Rectal smooth muscle tissue (tissue), 1 donor: ENCODE results near the gene SKIL.
"Not testable (repeated sequence)": the region's sequence is repeated elsewhere in the genome, so short reads cannot be mapped to it uniquely, and the experiment has no call there.

Source experiments
- H3K27ac ChIP-seq: one replicate; pipeline ENCODE4 v1.7.0; 2013; ENCODE audit warnings: low read depth, low read length, inconsistent platforms
- H3K27me3 ChIP-seq: one replicate; pipeline ENCODE4 v1.7.0; 2013; ENCODE audit warnings: low read length; ENCODE audit not compliant: control insufficient read depth, insufficient read depth
- H3K36me3 ChIP-seq: one replicate; pipeline ENCODE4 v1.7.0; 2013; ENCODE audit warnings: low read length; ENCODE audit not compliant: control insufficient read depth, insufficient read depth
- H3K4me1 ChIP-seq: one replicate; pipeline ENCODE4 v1.7.0; 2013; ENCODE audit warnings: low read length; ENCODE audit not compliant: control insufficient read depth, insufficient read depth
- H3K4me3 ChIP-seq: one replicate; pipeline ENCODE4 v1.7.0; 2013; ENCODE audit warnings: low read length
- H3K9ac ChIP-seq: one replicate; pipeline ENCODE4 v1.7.0; 2013; ENCODE audit warnings: low read length

SKIL gene

DNA sequence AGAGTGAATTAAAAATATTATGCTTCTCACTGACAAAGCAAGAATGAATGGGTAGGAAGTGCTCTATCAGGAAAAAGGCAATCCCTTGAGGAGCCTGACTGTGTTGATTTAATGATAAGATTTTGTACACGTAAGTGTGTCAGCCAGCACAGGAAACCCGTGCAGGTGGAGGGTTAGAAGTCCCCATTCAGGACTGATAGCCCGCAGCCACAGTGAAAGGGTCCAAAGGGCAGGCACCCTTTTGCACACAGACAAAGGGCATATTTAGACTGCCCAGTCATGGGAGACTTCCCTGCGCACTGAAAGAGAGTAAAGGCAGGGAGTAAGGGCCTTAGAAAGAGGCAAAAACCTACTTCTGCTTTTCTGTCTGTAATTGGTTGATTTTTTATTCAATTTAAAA, 26.4 kb upstream of the SKIL start:
- Histone ChIP-seq H3K4me3 (no peak overlapping the region), H3K27me3 (no peaks in the 10 kb centered on the region), H3K9ac (no peak overlapping the region), H3K27ac (no peak overlapping the region), H3K36me3 (no peaks in the 10 kb centered on the region), H3K4me1 (no peaks in the 10 kb centered on the region)

DNA sequence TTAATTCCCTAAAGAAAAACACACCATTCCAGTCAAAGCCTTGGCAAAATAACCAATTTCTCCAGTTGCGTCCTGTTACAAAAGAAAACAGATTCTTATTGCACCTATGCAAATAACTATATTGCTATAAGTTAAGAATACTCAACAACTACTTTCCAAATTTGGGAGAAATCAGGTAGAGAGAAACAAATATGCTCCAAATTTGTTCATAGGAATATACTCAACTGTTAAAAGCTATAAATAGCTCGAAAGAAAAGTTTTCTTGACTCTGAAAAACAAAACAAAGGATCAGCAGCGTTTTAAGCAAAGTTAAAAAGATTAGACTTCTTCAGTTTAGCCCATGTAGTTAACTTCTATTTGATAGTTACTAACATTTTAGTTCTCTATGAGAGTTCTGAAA, 20.1 kb upstream of the SKIL start:
- no peaks in the 10 kb centered on the region for H3K36me3 ChIP-seq
- H3K4me3 ChIP-seq: no peak overlapping the region
- H3K27me3 ChIP-seq: no peaks in the 10 kb centered on the region
- H3K4me1 ChIP-seq: no peaks in the 10 kb centered on the region
- H3K9ac ChIP-seq: no peak overlapping the region
- no peak overlapping the region for H3K27ac ChIP-seq

DNA sequence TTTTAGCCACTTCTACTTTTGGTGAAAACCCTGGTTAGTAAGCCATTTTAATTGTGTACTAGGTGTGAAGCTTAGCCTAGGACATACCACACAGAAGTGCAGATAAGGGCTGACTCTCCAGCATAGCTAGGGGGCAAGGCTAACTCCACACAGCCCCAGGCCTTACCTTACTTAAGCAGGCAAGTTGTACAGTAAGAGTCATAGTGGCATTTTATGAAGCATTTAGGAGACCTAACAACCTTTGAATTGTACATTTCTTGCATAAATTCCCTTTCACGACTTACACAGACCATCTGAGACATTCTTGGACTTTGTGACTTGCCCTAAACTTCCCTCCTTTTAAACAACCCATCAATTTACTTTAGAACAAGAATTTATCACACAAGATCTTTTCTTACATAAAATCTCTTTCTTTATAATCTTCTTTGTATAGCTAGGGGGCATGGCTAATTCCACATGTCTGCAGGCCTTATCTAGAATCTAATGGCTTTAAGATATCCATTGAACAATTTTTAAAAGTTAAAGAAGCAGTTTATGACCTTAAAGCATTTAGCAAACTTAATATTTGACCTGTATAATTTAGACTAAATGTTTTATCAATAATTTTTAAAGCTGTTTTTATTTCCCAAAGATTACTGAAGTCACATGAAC, 18.7 kb upstream of the SKIL start:
- no peaks in the 10 kb centered on the region for H3K36me3 ChIP-seq
- no peak overlapping the region for H3K4me3 ChIP-seq
- H3K4me1 ChIP-seq: no peaks in the 10 kb centered on the region
- no peak overlapping the region for H3K27ac ChIP-seq
- H3K9ac ChIP-seq: no peak overlapping the region
- H3K27me3 ChIP-seq: no peaks in the 10 kb centered on the region

GRCh38 chr3:170342273-170342672, 15.2 kb upstream of the SKIL start:
- not testable (repeated sequence) for H3K9ac ChIP-seq, H3K27me3 ChIP-seq, H3K4me1 ChIP-seq, H3K27ac ChIP-seq, H3K4me3 ChIP-seq, H3K36me3 ChIP-seq

DNA sequence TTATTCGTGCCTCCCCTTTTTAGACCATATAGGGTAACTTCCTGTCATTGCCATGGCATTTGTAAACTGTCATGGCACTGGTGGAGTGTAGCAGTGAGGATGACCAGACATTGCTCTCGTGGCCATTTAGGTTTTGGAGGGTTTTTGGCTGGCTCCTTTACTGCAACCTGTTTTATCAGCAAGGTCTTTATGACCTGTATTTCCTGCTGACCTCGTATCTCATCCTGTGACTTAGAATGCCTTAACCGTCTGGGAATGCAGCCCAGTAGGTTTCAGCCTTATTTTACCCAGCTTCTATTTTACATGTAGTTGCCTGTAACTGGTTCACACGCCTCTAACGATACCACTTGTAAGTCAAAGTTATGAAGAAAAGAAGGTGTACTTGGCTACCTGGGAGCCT, 13.7 kb upstream of the SKIL start:
- not testable (repeated sequence) for H3K9ac ChIP-seq, H3K4me3 ChIP-seq, H3K36me3 ChIP-seq, H3K27me3 ChIP-seq, H3K4me1 ChIP-seq, H3K27ac ChIP-seq

DNA sequence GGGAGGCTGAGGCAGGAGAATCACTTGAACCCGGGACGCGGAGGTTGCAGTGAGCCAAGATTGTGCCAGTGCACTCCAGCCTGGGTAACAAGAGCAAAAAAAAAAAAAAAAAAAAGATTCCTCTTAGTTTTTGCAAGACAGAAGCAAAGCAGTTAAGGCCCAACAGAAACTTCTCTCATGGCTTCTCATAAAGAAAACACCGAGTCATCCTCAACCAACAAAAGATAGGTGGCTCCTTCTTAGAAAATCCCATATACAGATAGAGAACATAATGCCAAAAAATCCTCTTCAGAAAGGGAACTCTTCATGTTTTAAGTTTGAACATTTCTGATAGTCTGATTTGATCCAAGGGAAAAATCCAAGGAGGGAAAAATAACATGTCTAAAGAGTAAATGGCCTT, 12.5 kb upstream of the SKIL start:
- Histone ChIP-seq H3K9ac (no peak overlapping the region), H3K36me3 (no peaks in the 10 kb centered on the region), H3K27me3 (no peaks in the 10 kb centered on the region), H3K27ac (no peak overlapping the region), H3K4me3 (no peak overlapping the region), H3K4me1 (no peaks in the 10 kb centered on the region)

GRCh38 chr3:170346481-170347392, 10.8 kb upstream of the SKIL start:
- Histone ChIP-seq H3K4me3 (no peak overlapping the region), H3K4me1 (no peaks in the 10 kb centered on the region), H3K27me3 (no peaks in the 10 kb centered on the region), H3K36me3 (no peaks in the 10 kb centered on the region), H3K27ac (no peak overlapping the region), H3K9ac (no peak overlapping the region)

DNA sequence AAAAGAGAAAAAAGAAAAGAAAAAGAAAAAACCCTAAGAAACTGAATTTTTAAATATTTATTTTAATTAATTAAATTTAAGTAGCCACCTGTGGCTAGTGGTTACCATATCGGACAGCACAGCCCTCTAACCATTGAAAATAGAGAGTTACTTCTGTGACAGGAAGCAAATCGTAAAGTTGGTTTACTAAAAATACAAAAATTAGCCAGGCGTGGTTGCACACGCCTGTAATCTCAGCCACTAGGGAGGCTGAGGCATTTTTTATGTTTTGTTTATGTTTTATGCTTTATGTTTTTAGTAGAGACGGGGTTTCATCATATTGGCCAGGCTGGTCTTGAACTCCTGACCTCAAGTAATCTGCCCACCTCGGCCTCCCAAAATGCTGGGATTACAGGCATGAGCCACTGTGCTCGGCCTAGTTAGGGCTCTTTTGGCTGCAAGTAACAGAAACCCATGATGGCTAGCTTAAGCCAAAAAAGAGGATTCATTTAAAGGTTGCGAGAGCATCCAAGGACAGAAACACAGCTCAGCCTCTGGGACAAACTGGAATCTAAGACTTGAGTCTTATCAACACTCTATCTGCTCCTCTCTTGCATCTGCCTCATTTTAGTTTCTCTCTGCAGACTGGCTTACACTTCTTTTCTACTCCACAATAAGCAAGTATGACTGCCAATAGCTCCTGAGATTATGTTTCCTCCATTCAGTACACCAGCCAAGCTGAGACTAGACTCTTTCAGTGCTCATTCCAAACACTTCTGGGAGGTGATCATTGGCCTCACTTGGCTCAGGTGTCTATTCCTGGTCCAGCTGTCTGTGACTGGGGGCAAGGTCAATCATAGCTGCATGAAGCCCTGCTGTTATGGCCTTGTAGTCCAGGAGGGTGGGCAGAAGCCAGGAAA, 6.8 kb upstream of the SKIL start:
- no peaks in the 10 kb centered on the region for H3K4me1 ChIP-seq
- no peaks in the 10 kb centered on the region for H3K27me3 ChIP-seq
- no peaks in the 10 kb centered on the region for H3K36me3 ChIP-seq
- H3K9ac ChIP-seq: no peak overlapping the region
- H3K27ac ChIP-seq: no peak overlapping the region
- no peak overlapping the region for H3K4me3 ChIP-seq

- H3K9ac ChIP-seq: no peak overlapping the region
Measured at GRCh38 chr3:170352936-170353335, 4.6 kb upstream of the SKIL start.

DNA sequence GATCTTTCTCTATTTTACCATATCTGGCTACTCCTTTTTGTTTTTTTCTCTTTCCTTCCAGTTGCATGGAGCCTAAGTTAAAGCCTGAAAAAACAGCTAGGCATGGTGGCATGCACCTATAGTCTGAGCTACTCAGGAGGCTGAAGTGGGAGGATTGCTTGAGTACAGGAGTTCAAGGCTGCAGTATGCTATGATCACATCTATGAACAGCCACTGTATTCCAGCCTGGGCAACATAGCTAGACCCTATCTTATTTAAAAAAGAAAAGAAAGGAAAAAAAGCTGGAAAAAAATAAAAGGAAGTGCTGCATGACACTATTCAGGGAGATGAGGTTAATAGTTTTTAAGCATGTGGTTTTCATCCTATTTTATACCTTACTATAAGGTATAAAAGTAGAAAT, 4.0 kb upstream of the SKIL start:
- Histone ChIP-seq H3K4me3 (no peak overlapping the region), H3K27me3 (no peaks in the 10 kb centered on the region), H3K27ac (no peak overlapping the region), H3K36me3 (no peaks in the 10 kb centered on the region), H3K4me1 (peaks cover 2% of the 10 kb centered on the region), H3K9ac (no peak overlapping the region)

More at GRCh38 chr3:170352936-170353335, 4.6 kb upstream of the SKIL start:
- no peaks in the 10 kb centered on the region for H3K36me3 ChIP-seq
- no peak overlapping the region for H3K4me3 ChIP-seq
- H3K4me1 ChIP-seq: peaks cover 2% of the 10 kb centered on the region
- H3K27ac ChIP-seq: no peak overlapping the region
- H3K27me3 ChIP-seq: no peaks in the 10 kb centered on the region

- Histone ChIP-seq H3K27ac (no peak overlapping the region), H3K4me3 (no peak overlapping the region), H3K9ac (no peak overlapping the region), H3K36me3 (no peaks in the 10 kb centered on the region), H3K4me1 (peaks cover 2% of the 10 kb centered on the region), H3K27me3 (no peaks in the 10 kb centered on the region)
Measured at GRCh38 chr3:170354760-170355159, 2.8 kb upstream of the SKIL start.
